DMS53 treated with DMSO at 0.1 percent for 48 hours (cell line): ENCODE data around the gene SENP3.

Experiments
- DNase-seq: peaks from one replicate; lab custom pipeline; 2025; ENCODE audit not compliant: unreplicated experiment; lab: John Stamatoyannopoulos, UW

SENP3 gene

GRCh38 chr17:7555320-7555948 is 6.3 kb upstream of the SENP3 start:
- no peak for DNase-seq

- DNase-seq = no peak
Observed at GRCh38 chr17:7556627-7557026, 5.1 kb upstream of the SENP3 start.

GRCh38 chr17:7557147-7557764 is 4.5 kb upstream of the SENP3 start:
- no peak for DNase-seq

GRCh38 chr17:7557775-7558543 is 3.8 kb upstream of the SENP3 start:
- DNase-seq = peak; percentile 91

- DNase-seq = no peak
Observed at GRCh38 chr17:7558544-7559319, 3.0 kb upstream of the SENP3 start, which contains the start of gene TNFSF13. Gene TNFSF13 (plus strand): TSS chr17:7558750. CDS start chr17:7559040, 290 bp downstream.

- no peak for DNase-seq
Observed at GRCh38 chr17:7559320-7560171, 2.2 kb upstream of the SENP3 start.

- peak; percentile 56 for DNase-seq
Observed at GRCh38 chr17:7560172-7561027, 1.3 kb upstream of the SENP3 start.

- DNase-seq = peak; percentile 92
Observed at GRCh38 chr17:7561028-7561575, 617 bp upstream of the SENP3 start.

GRCh38 chr17:7562208-7562605 is 488 bp downstream of the SENP3 start:
- DNase-seq = no peak

GRCh38 chr17:7563115-7563869 is 1.6 kb downstream of the SENP3 start:
- DNase-seq = no peak

GRCh38 chr17:7569571-7569970 is 7.9 kb downstream of the SENP3 start:
- no peak for DNase-seq

GRCh38 chr17:7570351-7570750 is 8.6 kb downstream of the SENP3 start:
- no peak for DNase-seq

- no peak for DNase-seq
Observed at GRCh38 chr17:7572338-7572587, 10.5 kb downstream of the SENP3 start.

GRCh38 chr17:7572588-7573323 is 11.0 kb downstream of the SENP3 start:
- peak; percentile 99 for DNase-seq

- peak; percentile 82 for DNase-seq
Observed at GRCh38 chr17:7573324-7574080, 11.8 kb downstream of the SENP3 start.

GRCh38 chr17:7574176-7574953 is 12.6 kb downstream of the SENP3 start:
- DNase-seq = no peak

- no peak for DNase-seq
Observed at GRCh38 chr17:7575481-7575883, 13.8 kb downstream of the SENP3 start.
